ENCODE data around the gene KNCN.

Gene KNCN

DNA sequence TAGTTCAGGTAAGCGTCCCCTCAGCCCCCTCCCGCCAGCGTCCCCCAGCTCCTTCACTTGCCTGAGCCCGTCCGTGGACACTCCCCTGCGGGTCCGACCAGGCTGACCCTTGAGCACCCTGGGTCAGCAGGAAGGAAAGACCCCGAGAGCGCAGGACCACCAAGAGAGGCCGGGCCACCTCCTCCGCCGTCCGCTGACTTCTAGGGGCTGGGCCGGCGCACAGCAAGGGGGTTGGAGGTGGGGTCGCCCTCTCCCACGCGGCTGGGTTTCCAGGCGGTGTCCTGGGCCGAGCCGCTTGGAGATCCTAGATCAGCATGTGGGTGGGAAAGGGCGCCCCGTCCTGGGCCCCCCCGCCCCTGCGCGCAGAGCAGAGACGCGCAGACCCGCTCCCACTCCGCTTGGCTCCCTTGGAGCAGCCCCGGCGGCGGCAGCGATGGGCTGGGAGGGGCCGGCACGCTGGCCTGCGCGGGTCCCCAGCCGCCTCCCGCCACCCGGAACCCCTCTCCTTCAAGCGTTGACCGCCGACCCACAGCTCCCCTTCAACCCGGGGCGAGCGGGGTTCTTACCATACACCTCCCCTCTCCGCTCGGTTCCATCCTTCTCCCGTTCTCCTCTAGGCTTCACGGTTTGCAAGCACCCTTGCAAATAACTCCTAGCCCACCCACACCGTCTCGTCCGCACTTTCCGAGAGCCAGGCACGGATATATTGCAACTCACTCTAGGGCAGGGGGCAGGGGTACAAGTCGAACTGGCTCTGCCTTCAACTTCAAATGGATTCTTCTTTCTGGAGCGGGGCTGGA is 7.5 kb downstream of the KNCN start:
- DNase-seq: no peak

DNA sequence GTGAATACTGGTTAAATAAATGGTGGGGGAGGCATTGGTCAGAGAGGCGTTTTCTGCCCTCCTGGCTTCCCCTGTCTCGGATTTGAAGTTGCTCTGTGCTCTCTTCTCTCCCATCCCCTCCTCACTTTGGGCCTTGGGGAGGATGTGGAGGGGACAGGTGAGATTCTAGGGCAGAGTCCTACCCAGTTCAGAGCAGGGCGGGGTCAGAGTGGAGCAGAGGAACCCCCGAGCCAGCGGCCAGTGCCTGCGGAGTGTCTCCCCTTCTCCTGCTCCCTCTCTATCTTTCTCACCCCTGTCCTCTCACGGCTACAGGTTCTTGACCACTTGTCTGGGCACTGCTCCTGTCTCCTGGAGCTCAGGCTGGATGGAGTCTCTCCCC is 8.1 kb downstream of the KNCN start:
- no peak for DNase-seq

GRCh38 chr1:46539972-46540371 is 11.5 kb downstream of the KNCN start:
- no peak for DNase-seq

GRCh38 chr1:46538147-46538546 is 13.3 kb downstream of the KNCN start:
- no peak for DNase-seq

DNA sequence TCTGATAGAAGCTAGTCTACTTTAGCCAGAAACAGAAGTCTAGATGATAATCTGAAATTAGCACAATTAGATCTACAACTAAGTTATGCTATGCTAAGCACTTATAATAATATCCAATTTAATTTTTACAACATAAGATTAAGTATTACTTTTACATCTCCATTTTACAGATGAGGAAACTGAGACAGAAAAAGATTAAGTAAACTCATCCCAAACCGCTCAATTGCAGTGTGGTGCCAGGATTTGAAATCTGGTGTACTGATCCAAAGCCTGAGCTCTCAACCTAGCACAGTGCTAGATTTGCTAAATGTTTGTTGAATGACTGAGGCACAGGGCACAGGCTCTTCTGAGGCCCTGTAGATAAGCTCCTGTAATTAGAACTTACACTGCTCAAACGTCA is 13.8 kb downstream of the KNCN start:
- DNase-seq: no peak

GRCh38 chr1:46536527-46536926 is 14.9 kb downstream of the KNCN start:
- no peak for DNase-seq

GRCh38 chr1:46535063-46535462 is 16.4 kb downstream of the KNCN start:
- peak in 1 of 3 experiments; percentile 9 for DNase-seq

GRCh38 chr1:46533179-46533864 is 18.1 kb downstream of the KNCN start:
- DNase-seq: peak; percentile 41 to 86 (median 82)

- peak; percentile 64 to 86 (median 84) for DNase-seq
These were observed 18.8 kb downstream of the KNCN start for GRCh38 chr1:46532498-46533178.

DNA sequence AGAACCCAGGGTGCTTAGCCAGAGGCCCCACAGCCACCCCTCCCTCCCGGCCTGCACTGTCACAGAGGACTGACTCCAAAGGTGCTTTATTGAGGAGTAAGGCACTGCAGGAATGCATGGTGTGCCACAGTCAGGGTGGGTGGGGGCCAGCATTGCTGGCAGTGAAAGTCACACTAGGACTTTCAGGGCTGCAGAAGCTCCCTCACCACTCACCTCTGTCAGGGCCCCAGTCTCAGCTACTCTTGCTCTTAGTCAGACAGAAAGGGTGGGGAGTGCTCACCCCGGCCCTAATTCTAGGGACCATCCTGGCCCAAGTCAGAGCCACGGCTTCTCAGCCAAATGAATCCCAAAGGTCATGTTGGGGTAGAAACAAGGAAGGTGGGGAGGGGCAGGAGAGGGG is 19.4 kb downstream of the KNCN start:
- DNase-seq: no peak

DNA sequence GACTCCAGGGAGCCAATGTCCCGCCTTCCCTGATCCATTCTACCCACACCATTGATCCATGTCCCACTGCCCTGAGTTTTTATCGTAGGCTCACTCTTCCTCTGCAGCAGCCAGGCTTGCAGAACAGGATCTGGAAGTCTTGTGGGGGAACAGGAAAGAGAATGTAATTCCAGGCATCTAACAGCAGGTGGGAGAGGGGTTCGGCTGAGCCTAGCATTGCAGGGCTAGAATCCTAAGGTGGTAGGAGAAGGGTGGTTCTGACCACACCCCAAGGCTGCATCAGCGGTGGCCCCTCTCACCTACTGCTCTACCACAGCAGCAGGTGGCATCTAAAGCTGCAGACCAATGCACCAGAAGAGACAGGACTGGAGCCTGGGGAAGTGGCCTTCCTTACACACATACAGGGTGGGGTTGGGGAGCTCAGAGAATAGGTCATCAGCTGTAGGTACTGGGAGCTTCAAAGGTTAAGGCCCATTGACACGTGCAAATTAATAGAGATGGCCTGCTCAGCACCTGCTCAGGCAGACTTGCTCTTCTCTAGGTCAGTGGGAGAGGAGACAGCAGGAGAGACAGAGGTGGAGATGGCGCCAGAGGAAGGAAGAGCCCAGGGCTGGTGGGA is 20.5 kb downstream of the KNCN start:
- peak in 1 of 3 experiments; percentile 34 for DNase-seq

DNA sequence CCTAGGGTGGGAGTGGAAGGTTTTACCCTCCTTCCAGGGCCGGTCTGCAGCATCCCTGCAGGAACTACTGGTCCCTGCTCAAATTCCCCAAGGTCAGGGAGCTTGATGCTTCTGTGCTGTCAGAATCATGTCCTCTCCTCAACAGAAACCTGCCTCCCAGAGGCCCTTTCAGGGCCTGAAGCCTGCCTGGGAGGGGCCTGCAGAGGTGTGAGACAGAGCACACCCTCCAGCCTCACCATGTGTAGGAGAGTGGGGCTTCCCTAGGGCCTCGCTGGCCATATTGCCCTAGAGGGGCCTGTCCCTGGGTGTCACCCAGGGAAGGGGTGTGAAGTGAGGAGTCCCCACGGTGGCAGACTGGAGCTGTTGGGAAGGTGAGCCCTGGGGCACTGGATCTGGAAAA is 21.1 kb downstream of the KNCN start:
- no peak for DNase-seq

- peak in 1 of 3 experiments; percentile 18 for DNase-seq
These were observed 22.3 kb downstream of the KNCN start for GRCh38 chr1:46529031-46529630.

GRCh38 chr1:46528297-46528955 is 23.0 kb downstream of the KNCN start:
- peak in 2 of 3 experiments; percentile 45 to 56 for DNase-seq

DNA sequence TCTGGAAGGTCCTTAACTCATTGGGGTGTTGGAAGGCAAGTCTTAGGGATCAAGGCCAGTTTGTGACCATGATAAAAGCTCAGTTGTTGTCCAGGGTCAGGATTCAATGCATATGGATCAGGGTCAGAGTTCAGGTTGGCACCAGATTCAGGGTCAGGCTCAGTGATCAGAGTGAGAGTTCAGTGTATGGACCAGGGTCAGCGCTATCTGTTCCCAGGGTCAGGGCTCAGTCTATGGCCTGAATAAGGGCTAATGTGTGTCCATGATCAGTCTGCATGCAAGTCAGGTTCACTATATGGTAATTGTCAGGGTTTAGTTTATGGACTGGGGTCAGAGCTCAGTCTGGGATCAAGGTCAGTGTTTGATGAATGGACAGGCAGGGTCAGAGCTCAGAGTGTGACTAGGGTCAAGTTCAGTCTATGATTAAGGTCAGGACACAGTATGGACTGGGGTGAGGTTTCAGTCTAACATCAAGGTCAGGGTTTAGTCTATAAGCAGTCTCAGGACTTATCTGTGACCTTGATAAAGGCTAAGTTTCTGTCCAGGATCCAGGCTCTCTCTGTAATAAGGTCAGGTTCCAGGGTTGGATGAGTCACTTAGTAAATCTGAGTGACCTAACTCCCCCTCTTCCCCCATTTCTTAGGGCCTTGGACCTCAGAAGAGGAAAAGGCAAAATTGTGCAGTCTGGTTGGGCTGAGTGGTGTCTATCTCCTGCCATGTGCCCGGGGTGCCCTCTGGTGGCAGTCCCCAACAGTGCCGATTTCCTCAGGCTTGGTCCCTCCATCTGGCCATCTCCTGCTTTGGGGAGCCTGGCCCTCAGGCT is 23.8 kb downstream of the KNCN start:
- peak; percentile 61 to 85 (median 61) for DNase-seq

DNA sequence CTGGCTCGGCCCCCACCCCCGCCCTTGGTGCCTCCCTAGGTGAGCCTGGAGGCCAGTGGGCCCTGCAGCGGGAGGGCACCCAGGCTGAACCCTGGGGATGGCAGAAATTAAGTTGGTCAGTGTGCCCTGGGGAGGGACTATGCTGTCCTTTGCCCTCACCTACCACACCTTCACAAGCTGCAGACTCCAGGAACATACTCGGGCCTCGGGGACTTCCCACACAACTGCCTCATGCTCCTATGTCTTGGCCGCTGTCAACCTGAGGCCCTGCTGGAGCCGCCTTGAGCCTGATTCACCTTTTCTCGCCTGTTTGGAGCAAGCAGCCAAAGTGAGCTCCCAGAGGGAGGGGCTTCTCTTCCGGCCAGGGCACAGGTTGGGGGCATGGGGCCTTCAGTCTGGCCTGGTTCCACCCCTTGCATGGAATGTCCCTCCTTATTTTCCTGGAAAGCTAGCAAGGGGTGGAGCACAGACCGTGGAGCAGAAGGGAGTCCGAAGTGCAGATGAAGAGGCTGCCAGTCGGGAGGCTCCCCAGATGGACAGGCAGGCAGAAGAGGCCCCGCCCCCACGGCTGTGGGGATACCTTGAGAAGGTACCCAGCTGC is 24.7 kb downstream of the KNCN start:
- peak in 2 of 3 experiments; percentile 12 to 36 for DNase-seq

- DNase-seq: peak in 2 of 3 experiments; percentile 50 to 75
These were observed 25.3 kb downstream of the KNCN start for GRCh38 chr1:46526013-46526690.

GRCh38 chr1:46525253-46525983 is 26.0 kb downstream of the KNCN start:
- DNase-seq: peak in 1 of 3 experiments; percentile 15

DNA sequence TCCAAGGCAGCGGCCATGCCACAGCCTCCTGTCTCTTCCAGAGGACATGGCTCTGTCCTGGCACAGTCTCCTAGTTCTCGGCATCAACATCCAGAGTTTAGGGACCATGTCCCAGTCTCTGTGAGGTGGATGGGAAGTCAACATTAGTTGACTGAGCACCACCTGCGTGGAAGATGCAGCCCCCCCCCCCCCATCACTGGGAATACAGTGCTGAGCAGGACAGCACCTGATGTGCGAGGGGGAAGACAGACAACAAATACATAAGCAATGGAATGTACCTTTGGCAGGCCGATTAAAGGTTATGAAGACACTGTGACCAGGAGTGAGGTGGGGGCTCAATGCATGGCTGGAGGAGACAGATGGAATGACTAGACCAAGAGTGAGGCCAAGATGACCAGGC is 26.6 kb downstream of the KNCN start:
- DNase-seq: no peak

Measured in NCI-H1417 (cell line).